ENCODE results near the gene ADAM30.

DNA sequence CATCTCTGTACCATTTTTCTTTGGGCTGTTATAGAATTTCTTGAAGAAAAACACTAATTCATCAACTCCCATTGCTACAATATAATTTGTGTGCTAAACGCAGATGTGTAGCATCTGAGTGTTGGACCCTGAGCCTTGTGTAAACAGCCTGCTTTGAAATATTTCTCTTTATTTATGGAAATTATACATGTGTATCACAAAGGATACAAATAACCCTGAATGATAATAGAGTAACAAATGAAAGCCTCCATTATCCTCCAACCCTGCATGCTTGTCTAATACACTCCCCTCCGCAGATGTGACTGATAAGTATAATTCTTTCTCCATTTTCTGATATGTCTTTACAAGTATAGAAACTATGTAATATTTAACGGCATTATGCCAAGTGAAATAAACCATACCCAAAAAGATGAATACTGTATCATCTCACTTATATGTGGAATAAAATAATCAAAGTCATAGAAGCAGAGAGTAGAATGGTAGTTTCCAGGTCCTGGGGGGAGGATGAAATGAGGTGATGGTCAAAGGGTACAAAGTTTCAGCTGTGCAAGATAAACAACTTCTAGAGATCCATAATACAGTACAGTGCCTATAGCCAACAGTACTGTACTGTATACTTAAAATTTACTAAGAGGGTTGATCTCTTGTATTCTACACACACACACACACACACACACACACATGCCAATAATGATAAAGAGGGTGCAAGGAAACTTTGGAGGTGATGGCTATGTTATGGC lies 2.8 kb upstream of the ADAM30 start:
- TF ChIP-seq, protein P1, sequence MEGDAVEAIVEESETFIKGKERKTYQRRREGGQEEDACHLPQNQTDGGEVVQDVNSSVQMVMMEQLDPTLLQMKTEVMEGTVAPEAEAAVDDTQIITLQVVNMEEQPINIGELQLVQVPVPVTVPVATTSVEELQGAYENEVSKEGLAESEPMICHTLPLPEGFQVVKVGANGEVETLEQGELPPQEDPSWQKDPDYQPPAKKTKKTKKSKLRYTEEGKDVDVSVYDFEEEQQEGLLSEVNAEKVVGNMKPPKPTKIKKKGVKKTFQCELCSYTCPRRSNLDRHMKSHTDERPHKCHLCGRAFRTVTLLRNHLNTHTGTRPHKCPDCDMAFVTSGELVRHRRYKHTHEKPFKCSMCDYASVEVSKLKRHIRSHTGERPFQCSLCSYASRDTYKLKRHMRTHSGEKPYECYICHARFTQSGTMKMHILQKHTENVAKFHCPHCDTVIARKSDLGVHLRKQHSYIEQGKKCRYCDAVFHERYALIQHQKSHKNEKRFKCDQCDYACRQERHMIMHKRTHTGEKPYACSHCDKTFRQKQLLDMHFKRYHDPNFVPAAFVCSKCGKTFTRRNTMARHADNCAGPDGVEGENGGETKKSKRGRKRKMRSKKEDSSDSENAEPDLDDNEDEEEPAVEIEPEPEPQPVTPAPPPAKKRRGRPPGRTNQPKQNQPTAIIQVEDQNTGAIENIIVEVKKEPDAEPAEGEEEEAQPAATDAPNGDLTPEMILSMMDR (IDR thresholded peaks at IDR 0.05): no peak
- no peak for TF ChIP-seq POLR2A (IDR thresholded peaks at IDR 0.05)
